Activated naive CD4-positive, alpha-beta T cell treated with anti-CD3 and anti-CD28 coated beads, Interleukin-2, amount 10 ng/mL, durations not matched to agents 7 days and 5 days (primary cell): ENCODE measurements around the gene RHOH.

ENCODE experiments used
- CTCF ChIA-PET: fragments of 350-600 bp; sonication (Branson Sonifier 250); formaldehyde crosslinking; loops from one replicate; lab custom pipeline; 2021; ENCODE audit warnings: antibody characterized with exemption; lab: Charles Lee
- DNase-seq: peaks from one replicate; pipeline ENCODE4 v3.0.0-alpha.2; 2020
- H3K27ac Mint-ChIP-seq: one replicate; pipeline ENCODE4 v1.8.0; 2021; ENCODE audit warnings: mild to moderate bottlenecking, moderate library complexity, mixed read lengths
- H3K27me3 Mint-ChIP-seq: one replicate; pipeline ENCODE4 v1.8.0; 2021; ENCODE audit warnings: mild to moderate bottlenecking, mixed read lengths
- H3K36me3 Mint-ChIP-seq: one replicate; pipeline ENCODE4 v1.8.0; 2021; ENCODE audit warnings: mixed read lengths
- H3K4me1 Mint-ChIP-seq: one replicate; pipeline ENCODE4 v1.8.0; 2021; ENCODE audit warnings: mixed read lengths
- H3K4me3 Mint-ChIP-seq: one replicate; pipeline ENCODE4 v1.8.0; 2021; ENCODE audit warnings: mild to moderate bottlenecking, moderate library complexity, mixed read lengths
- H3K9me3 Mint-ChIP-seq: one replicate; pipeline ENCODE4 v1.8.0; 2021; ENCODE audit warnings: mixed read lengths

RHOH gene

DNA sequence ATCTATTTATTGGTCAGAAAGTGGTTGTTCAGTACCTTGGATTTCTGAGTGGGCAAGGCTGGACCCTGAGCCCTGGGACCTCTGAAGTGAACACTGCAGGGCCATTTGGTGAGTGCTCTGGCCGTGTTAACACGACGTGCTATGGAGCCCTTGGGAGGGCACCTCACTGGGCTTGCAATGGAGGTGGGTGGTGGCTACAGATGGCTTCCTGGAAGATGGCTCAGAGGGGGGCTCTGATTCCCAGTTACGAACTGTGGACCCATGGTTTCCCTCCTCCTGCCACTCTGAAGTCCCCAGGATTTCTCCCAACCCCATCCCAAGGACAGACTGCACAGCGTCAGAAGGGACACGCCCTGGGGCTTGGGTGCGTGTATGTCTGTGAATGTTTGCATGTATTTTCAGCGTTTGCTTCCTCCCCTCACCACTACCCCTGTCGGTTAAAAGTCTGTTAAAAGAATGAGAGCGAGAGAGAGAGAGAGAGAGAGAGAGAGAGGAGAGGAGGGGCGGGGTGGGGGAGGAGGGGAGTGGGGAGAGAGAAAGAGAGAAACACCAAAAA, 3.7 kb upstream of the RHOH start:
- no peaks in the 10 kb centered on the region for H3K9me3 Mint-ChIP-seq
- peaks cover 75% of the 10 kb centered on the region for H3K4me1 Mint-ChIP-seq
- H3K27ac Mint-ChIP-seq: peak overlapping the region; percentile 96
- peaks cover 30% of the 10 kb centered on the region for H3K36me3 Mint-ChIP-seq
- H3K4me3 Mint-ChIP-seq: peak overlapping the region; percentile 93
- peak; percentile 72 for DNase-seq
- H3K27me3 Mint-ChIP-seq: peaks cover 4% of the 10 kb centered on the region
- CTCF ChIA-PET: interaction anchor here (0.9 to 3.1 kb wide), 3 partner anchors 12 to 543 kb away, joined by 3 to 13 read pairs (median 3); no protein-coding TSS in a partner anchor

DNA sequence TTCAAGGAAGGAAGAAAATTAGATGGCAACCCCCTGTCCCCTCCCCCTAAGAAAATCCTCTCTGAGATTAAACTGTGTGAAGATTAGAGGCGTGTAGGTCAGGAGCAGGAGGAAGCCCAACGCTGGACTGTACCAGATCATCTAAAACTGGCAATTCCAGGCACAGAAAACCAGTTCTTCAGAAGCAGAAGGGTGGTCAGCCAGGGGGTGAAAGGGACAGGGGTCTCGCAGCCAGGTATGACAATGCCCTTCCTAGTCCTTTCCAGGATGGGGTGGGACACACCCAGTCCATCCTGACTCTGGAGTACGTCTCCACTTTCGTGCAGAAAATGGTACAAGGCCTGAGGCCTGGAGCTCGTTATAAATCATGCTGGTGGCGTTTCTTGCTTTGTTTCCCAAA, 3.3 kb upstream of the RHOH start:
- Mint-ChIP-seq H3K4me3 (peak overlapping the region; percentile 93), H3K27me3 (peaks cover 4% of the 10 kb centered on the region), H3K36me3 (peaks cover 35% of the 10 kb centered on the region), H3K9me3 (no peaks in the 10 kb centered on the region), H3K27ac (peak overlapping the region; percentile 96), H3K4me1 (peaks cover 70% of the 10 kb centered on the region)
- CTCF ChIA-PET: interaction anchor here (2.5 kb wide), 1 partner anchor 11 kb away, joined by 8 read pairs; no protein-coding TSS in a partner anchor
- no peak for DNase-seq

DNA sequence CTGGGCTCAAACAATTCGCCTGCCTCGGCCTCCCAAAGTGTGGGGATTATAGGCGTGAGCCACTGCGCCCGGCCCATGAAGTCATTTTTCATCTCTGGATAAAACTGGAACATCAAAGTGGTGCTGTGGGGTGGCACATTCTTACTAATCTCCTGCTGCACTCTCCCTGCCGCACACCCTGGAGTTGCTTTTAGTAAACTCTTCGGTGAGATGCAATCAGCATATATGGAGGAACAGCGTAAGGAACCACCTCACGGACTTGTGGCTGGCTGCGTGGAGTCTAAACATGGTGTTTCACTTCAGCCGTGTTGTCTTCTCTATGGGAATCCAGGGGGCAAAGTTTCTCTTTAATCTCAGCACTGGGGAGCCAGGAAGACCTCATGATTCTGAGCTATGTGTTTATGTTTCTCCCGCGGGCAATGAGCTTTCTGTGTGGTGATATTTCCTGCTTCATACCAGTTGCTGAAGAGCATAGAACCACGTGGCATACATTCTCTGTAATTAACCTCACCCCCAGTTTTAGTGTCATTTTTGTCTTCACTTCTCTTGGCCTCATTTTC, 2.1 kb upstream of the RHOH start:
- H3K9me3 Mint-ChIP-seq: no peaks in the 10 kb centered on the region
- H3K4me1 Mint-ChIP-seq: peaks cover 61% of the 10 kb centered on the region
- H3K27ac Mint-ChIP-seq: peak overlapping the region; percentile 96
- H3K27me3 Mint-ChIP-seq: peaks cover 4% of the 10 kb centered on the region
- peak overlapping the region; percentile 93 for H3K4me3 Mint-ChIP-seq
- peak; percentile 69 for DNase-seq
- peaks cover 42% of the 10 kb centered on the region for H3K36me3 Mint-ChIP-seq
- CTCF ChIA-PET: interaction anchor here (0.7 to 2.5 kb wide), 6 partner anchors 10 to 117 kb away, joined by 4 to 9 read pairs (median 4); no protein-coding TSS in a partner anchor

DNA sequence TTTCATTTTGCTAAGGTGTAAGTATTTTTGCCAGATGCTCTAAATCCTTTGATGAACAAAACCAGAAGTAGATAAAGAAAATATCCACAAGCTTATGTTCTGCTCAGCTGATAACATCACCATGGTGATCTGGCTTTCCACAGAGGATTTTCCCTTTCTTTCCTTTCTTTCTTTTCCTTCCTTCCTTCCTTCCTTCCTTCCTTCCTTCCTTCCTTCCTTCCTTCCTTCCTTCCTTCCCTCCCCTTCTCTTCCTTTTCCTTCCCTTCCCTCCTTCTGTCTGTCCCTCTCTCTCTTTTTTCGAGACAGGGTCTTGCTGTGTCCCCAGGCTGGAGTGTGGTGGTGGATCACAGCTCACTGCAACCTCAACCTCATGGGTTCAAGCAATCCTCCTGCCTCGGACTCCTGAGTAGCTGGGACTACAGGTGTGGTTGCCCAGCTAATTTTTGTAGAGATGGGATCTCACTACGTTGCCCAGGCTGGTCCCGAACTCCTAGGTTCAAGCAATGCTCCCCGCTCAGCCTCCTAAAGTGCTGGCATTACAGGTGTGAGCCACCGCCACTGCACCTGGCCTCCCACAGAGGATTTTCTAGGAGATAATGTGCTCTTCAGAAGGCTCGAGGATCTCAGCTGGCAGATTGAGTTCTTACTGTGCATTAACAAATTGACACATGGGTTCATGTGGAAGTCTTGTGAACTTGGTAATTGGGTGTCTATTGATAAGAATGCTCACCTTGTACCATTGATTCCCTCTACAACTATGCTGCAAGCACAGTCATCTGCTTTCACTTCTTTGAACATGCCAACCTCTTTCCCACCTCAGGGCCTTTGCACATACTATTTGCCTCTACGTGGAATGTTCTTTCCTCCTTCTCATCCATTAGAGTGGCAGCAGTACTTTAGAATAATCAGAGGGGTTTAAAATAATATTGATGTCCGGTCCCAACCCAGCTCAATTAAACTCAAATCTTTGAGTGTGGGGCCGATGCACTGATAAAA, 1.4 kb upstream of the RHOH start:
- CTCF ChIA-PET: interaction anchor here (0.7 to 2.5 kb wide), 6 partner anchors 10 to 116 kb away, joined by 4 to 9 read pairs (median 4); no protein-coding TSS in a partner anchor
- Mint-ChIP-seq H3K4me1 (peaks cover 53% of the 10 kb centered on the region), H3K4me3 (peak overlapping the region; percentile 93), H3K9me3 (no peaks in the 10 kb centered on the region), H3K27ac (peak overlapping the region; percentile 96), H3K36me3 (peaks cover 50% of the 10 kb centered on the region), H3K27me3 (peaks cover 4% of the 10 kb centered on the region)
- DNase-seq: no peak

DNA sequence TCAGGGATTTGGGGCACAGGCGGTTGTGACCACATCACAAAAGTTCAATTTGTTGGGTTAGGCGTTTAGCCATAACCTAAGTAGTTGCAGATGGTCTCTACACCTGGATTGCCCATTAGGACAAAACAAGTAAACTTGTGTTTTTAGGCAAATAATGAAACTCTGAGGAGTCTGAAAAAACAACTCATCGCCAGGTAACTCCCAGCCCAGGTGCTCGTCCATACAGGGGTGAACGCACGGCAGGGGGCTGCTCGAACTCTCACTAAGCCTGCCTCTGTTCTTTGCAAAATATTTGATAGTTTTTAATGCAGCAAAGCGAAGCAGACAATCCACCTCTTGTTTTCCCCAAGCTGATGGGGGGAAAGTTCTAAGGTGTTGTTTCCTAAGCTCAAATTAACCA, 559 bp upstream of the RHOH start:
- H3K27ac Mint-ChIP-seq: peak overlapping the region; percentile 96
- no peaks in the 10 kb centered on the region for H3K9me3 Mint-ChIP-seq
- peaks cover 58% of the 10 kb centered on the region for H3K36me3 Mint-ChIP-seq
- peak overlapping the region; percentile 93 for H3K4me3 Mint-ChIP-seq
- H3K27me3 Mint-ChIP-seq: peaks cover 4% of the 10 kb centered on the region
- CTCF ChIA-PET: interaction anchor here (0.9 to 2.5 kb wide), 5 partner anchors 9 to 140 kb away, joined by 3 to 8 read pairs (median 4); partner anchors contain the start of gene N4BP2
- H3K4me1 Mint-ChIP-seq: peaks cover 50% of the 10 kb centered on the region
- peak; percentile 47 for DNase-seq

GRCh38 chr4:40197879-40198689, 1.3 kb downstream of the RHOH start:
- peak; percentile 41 for DNase-seq
- H3K36me3 Mint-ChIP-seq: peaks cover 69% of the 10 kb centered on the region
- H3K4me3 Mint-ChIP-seq: peak overlapping the region; percentile 93
- H3K4me1 Mint-ChIP-seq: peaks cover 39% of the 10 kb centered on the region
- peaks cover 4% of the 10 kb centered on the region for H3K27me3 Mint-ChIP-seq
- no peaks in the 10 kb centered on the region for H3K9me3 Mint-ChIP-seq
- peak overlapping the region; percentile 96 for H3K27ac Mint-ChIP-seq
- CTCF ChIA-PET: interaction anchor here (0.9 to 1.7 kb wide), 5 partner anchors 7 to 142 kb away, joined by 3 to 5 read pairs (median 4); partner anchors contain the start of gene N4BP2

DNA sequence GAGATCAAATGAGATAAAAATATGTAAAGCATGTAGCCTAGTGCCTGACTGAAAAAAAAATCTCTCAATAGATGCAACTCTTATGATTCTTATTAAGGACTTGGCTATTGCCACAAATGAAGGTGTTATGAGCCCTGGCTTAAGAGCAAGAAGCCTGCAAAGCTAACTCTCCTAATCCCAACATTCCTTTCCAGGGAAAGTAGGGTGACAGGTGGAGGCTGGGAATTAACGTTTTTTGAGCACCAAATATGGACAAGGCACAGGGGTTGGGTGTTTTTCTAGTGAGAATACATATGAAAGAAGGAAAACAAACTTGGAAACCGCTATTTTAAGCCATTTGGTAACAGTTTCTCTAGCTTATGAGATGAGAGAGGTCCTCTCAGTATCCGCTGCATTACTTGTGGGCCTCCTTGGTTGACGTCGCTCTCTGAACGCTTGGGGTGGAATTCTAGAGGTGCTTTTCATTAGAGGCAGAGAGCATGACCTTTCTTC, 2.4 kb downstream of the RHOH start:
- H3K4me3 Mint-ChIP-seq: peak overlapping the region; percentile 93
- H3K36me3 Mint-ChIP-seq: peaks cover 74% of the 10 kb centered on the region
- H3K9me3 Mint-ChIP-seq: no peaks in the 10 kb centered on the region
- peak overlapping the region; percentile 96 for H3K27ac Mint-ChIP-seq
- DNase-seq: peak; percentile 47
- peaks cover 40% of the 10 kb centered on the region for H3K4me1 Mint-ChIP-seq
- H3K27me3 Mint-ChIP-seq: no peaks in the 10 kb centered on the region
- CTCF ChIA-PET: interaction anchor here (1.2 to 2.0 kb wide), 3 partner anchors 28 to 113 kb away, joined by 4 to 12 read pairs (median 7); no protein-coding TSS in a partner anchor

DNA sequence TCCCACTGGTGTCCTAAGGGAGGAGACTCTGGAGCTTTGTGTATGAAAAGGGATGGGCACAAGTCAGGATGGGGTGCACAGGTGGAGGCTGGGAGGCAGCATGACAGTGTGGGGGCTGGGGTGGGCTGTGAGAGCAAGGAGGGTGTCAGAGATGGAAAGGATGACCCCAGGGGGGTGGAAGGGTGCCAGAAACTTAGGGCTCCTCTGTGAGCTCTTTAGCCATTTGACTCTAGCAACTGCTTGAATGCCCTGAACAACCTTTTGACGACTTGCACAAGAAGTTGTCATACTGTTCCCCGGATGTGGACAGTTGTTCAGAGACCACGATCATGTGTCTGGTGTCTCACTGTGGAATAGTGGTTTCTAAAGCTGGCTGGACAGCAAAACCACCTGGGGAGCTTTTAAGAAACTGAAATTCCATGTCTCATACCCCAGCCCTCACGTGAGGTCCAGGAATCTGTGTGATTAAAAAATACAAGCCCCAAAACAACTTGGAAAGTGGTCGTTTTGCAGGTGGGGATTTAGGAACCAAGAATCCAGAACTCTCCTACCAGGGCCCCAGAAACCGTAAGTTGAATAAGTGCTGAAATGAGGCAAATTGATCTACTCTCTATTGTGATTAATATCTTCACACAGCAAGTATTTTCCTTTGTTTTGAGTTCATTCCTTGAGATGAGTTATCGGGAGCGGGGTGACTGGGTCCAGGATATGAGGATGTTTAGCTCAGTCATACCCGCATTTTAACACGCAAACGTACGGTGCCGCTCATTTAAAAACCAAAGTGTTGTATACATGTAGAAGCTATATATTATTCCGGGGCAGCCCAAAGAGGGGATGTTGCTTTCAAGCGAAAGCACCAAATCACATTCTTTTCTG, 3.4 kb downstream of the RHOH start:
- DNase-seq: peak; percentile 80
- Mint-ChIP-seq H3K27me3 (no peaks in the 10 kb centered on the region), H3K36me3 (peaks cover 78% of the 10 kb centered on the region), H3K27ac (peak overlapping the region; percentile 96), H3K9me3 (no peaks in the 10 kb centered on the region), H3K4me3 (peak overlapping the region; percentile 93), H3K4me1 (peaks cover 41% of the 10 kb centered on the region)
- CTCF ChIA-PET: interaction anchor here (0.7 to 2.0 kb wide), 10 partner anchors 8 to 125 kb away, joined by 3 to 12 read pairs (median 6); no protein-coding TSS in a partner anchor

GRCh38 chr4:40200875-40201801, 4.3 kb downstream of the RHOH start:
- CTCF ChIA-PET: interaction anchor here (1.0 to 2.0 kb wide), 4 partner anchors 7 to 124 kb away, joined by 3 to 12 read pairs (median 7); no protein-coding TSS in a partner anchor
- H3K27me3 Mint-ChIP-seq: no peaks in the 10 kb centered on the region
- H3K27ac Mint-ChIP-seq: peak overlapping the region; percentile 96
- no peak for DNase-seq
- H3K4me1 Mint-ChIP-seq: peaks cover 41% of the 10 kb centered on the region
- no peaks in the 10 kb centered on the region for H3K9me3 Mint-ChIP-seq
- H3K4me3 Mint-ChIP-seq: peak overlapping the region; percentile 93
- H3K36me3 Mint-ChIP-seq: peaks cover 81% of the 10 kb centered on the region

DNA sequence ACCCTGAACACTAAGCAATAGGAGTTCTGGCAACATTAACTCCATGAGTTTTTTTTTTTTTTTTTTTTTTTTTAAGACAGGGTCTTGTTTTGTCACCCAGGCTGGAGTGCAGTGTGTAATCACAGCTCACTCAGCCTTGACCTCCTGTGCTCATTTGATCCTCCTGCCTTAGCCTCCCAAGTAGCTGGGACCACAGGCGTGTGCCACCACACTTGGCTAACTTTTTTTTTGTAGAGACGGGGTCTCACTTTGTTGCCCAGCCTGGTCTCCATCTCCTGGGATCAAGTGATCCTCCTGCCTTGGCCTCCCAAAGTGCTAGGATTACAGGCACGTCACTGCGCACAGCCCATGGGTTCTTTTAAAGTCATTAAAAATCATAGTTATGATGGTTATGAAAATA, 5.1 kb downstream of the RHOH start:
- Mint-ChIP-seq H3K4me3 (peak overlapping the region; percentile 93), H3K27me3 (no peaks in the 10 kb centered on the region), H3K36me3 (peaks cover 83% of the 10 kb centered on the region), H3K4me1 (peaks cover 41% of the 10 kb centered on the region), H3K27ac (peak overlapping the region; percentile 96), H3K9me3 (no peaks in the 10 kb centered on the region)
- DNase-seq: no peak
- CTCF ChIA-PET: no interaction called here

- Mint-ChIP-seq H3K36me3 (peaks cover 85% of the 10 kb centered on the region), H3K27ac (peak overlapping the region; percentile 96), H3K4me1 (peaks cover 46% of the 10 kb centered on the region), H3K27me3 (no peaks in the 10 kb centered on the region), H3K4me3 (peak overlapping the region; percentile 93), H3K9me3 (no peaks in the 10 kb centered on the region)
- CTCF ChIA-PET: interaction anchor here (0.9 to 2.6 kb wide), 2 partner anchors 9 to 114 kb away, joined by 5 to 7 read pairs; no protein-coding TSS in a partner anchor
- no peak for DNase-seq
Measured at GRCh38 chr4:40202474-40202873, 5.6 kb downstream of the RHOH start.
